ENCODE results near the gene TNFAIP1.

DNA sequence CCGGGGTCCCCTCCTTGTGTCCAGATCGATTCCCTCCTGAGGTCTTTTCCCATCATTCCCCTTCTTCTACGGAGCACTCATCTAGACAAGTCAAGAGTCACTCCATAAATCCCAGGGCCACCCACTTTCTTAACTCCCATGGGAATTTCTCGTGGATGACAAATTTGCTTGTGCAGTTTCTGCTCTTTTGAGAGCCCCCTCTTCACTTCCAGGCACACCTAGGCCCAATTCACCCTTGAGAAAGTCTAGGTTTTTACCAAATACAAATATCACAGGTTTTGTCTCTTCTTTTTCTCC, 22.3 kb downstream of the TNFAIP1 start:
- TF ChIP-seq POLR2A (IDR thresholded peaks at IDR 0.05; ENCODE audit: low read depth, low read length) (no peak), CTCF (conservative IDR thresholded peaks at IDR 0.05; ENCODE audit: low read depth, low read length) (no peak)

Data from IMR-90 (cell line).